ENCODE results near the gene OR52H1.
"Not testable (repeated sequence)": the region's sequence is repeated elsewhere in the genome, so short reads cannot be mapped to it uniquely, and the experiment has no call there.

Gene OR52H1

GRCh38 chr11:5548440-5548839 lies at the start of gene OR52H1:
Gene OR52H1 (minus strand): TSS chr11:5548540. CDS start chr11:5545505, 3,035 bp downstream.
- peaks cover 3% of the 10 kb centered on the region for H3K27me3 Mint-ChIP-seq (ENCODE audit: low read depth)
- H3K4me1 Mint-ChIP-seq (ENCODE audit: low read depth) = no peaks in the 10 kb centered on the region
- H3K27ac Mint-ChIP-seq = no peak within 1 kb of the TSS
- no peaks in the 10 kb centered on the region for H3K36me3 Mint-ChIP-seq (ENCODE audit: low read depth)
- no peaks in the 10 kb centered on the region for H3K9me3 Mint-ChIP-seq
- no peak within 1 kb of the TSS for H3K4me3 Mint-ChIP-seq
- DNase-seq (ENCODE audit: low spot score) = no peak

DNA sequence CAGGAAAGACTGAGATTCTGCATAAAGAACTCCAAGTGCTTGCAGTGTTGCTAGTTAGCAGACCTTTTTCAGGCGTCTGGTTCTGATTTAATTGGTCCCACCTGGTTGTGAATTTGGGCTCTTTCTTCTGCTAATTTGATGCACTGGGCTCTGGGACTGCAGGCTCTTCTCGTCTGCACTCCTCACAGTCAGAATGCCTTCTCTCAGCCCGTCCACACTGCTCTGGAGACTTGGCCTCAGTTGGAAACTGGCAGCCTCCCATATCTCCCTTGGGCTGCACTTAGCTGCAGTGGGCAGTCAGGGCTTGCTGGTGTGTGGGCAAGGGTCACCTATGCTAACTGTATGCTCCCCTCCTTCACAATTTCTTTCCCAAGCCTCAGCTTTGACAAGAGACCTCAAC lies 49.6 kb upstream of the OR52H1 start:
- H3K36me3 Mint-ChIP-seq (ENCODE audit: low read depth) = no peaks in the 10 kb centered on the region
- no peak overlapping the region for H3K27ac Mint-ChIP-seq
- H3K4me3 Mint-ChIP-seq = no peak overlapping the region

DNA sequence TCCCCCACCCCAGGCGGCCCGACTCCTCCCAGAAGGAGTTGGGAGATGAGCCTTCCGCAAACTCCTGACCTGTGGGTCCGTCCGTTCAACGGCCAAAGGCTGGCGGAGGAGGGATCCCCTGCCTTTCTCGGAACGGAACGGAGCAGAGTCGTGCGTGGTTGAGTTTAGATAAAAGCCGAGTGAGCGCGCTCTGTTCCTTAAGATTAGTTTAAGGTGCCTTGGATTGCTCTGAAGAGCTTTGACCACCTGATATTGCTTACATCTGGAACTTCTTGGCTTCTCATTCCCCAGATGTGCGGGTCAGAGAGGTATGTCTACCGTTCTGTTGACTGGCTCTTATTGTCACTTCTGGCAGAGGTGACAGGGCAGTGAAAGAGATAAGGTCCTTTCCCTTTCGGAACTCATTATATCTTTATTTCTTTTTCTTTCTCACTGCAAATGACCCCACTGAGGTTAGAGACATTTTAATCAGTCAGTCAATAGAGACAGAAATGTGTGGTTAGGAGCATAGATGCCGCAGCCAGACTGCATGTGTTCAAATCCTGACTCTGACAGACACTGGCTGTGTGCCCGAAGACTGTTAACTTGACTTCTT lies 48.4 kb upstream of the OR52H1 start, which contains the start of gene TRIM6:
Gene TRIM6, plus strand, starts transcription at position 31 of the 595 bp plus-strand sequence. Its CDS starts 261 bp downstream, at position 292.
- H3K36me3 Mint-ChIP-seq (ENCODE audit: low read depth) = no peaks in the 10 kb centered on the region
- peaks cover 2% of the 10 kb centered on the region for H3K27me3 Mint-ChIP-seq (ENCODE audit: low read depth)
- H3K9me3 Mint-ChIP-seq = no peaks in the 10 kb centered on the region
- no peak for DNase-seq (ENCODE audit: low spot score)
- no peak within 1 kb of the TSS for H3K27ac Mint-ChIP-seq
- peak within 1 kb of the TSS; percentile 65 for H3K4me3 Mint-ChIP-seq
- H3K4me1 Mint-ChIP-seq (ENCODE audit: low read depth) = peaks cover 5% of the 10 kb centered on the region

More for the DNA sequence above, 49.6 kb upstream of the OR52H1 start:
- H3K4me1 Mint-ChIP-seq (ENCODE audit: low read depth) = peaks cover 3% of the 10 kb centered on the region
- peaks cover 2% of the 10 kb centered on the region for H3K27me3 Mint-ChIP-seq (ENCODE audit: low read depth)
- DNase-seq (ENCODE audit: low spot score) = no peak
- no peaks in the 10 kb centered on the region for H3K9me3 Mint-ChIP-seq

GRCh38 chr11:5593146-5593545 lies 44.8 kb upstream of the OR52H1 start:
- Mint-ChIP-seq H3K27ac (no peak overlapping the region), H3K9me3 (no peaks in the 10 kb centered on the region), H3K27me3 (ENCODE audit: low read depth) (peaks cover 2% of the 10 kb centered on the region), H3K4me1 (ENCODE audit: low read depth) (peaks cover 5% of the 10 kb centered on the region), H3K36me3 (ENCODE audit: low read depth) (no peaks in the 10 kb centered on the region), H3K4me3 (no peak overlapping the region)
- DNase-seq (ENCODE audit: low spot score) = no peak

GRCh38 chr11:5592615-5593014 lies 44.3 kb upstream of the OR52H1 start:
- Mint-ChIP-seq H3K9me3 (no peaks in the 10 kb centered on the region), H3K4me1 (ENCODE audit: low read depth) (peaks cover 5% of the 10 kb centered on the region), H3K27ac (no peak overlapping the region), H3K36me3 (ENCODE audit: low read depth) (no peaks in the 10 kb centered on the region), H3K4me3 (no peak overlapping the region), H3K27me3 (ENCODE audit: low read depth) (peaks cover 2% of the 10 kb centered on the region)
- DNase-seq (ENCODE audit: low spot score) = no peak

GRCh38 chr11:5591613-5592012 lies 43.3 kb upstream of the OR52H1 start:
- no peaks in the 10 kb centered on the region for H3K27me3 Mint-ChIP-seq (ENCODE audit: low read depth)
- H3K36me3 Mint-ChIP-seq (ENCODE audit: low read depth) = no peaks in the 10 kb centered on the region
- no peak overlapping the region for H3K4me3 Mint-ChIP-seq
- no peak for DNase-seq (ENCODE audit: low spot score)
- H3K4me1 Mint-ChIP-seq (ENCODE audit: low read depth) = peaks cover 4% of the 10 kb centered on the region
- H3K9me3 Mint-ChIP-seq = no peaks in the 10 kb centered on the region
- H3K27ac Mint-ChIP-seq = no peak overlapping the region

GRCh38 chr11:5589906-5590305 lies 41.6 kb upstream of the OR52H1 start:
- DNase-seq (ENCODE audit: low spot score); H3K36me3 Mint-ChIP-seq (ENCODE audit: low read depth); H3K27me3 Mint-ChIP-seq (ENCODE audit: low read depth); H3K4me1 Mint-ChIP-seq (ENCODE audit: low read depth); H3K27ac Mint-ChIP-seq; H3K9me3 Mint-ChIP-seq; H3K4me3 Mint-ChIP-seq: not testable (repeated sequence)

GRCh38 chr11:5584458-5584857 lies 36.1 kb upstream of the OR52H1 start:
- H3K9me3 Mint-ChIP-seq; H3K36me3 Mint-ChIP-seq (ENCODE audit: low read depth); DNase-seq (ENCODE audit: low spot score); H3K4me1 Mint-ChIP-seq (ENCODE audit: low read depth); H3K27me3 Mint-ChIP-seq (ENCODE audit: low read depth); H3K4me3 Mint-ChIP-seq; H3K27ac Mint-ChIP-seq: not testable (repeated sequence)

DNA sequence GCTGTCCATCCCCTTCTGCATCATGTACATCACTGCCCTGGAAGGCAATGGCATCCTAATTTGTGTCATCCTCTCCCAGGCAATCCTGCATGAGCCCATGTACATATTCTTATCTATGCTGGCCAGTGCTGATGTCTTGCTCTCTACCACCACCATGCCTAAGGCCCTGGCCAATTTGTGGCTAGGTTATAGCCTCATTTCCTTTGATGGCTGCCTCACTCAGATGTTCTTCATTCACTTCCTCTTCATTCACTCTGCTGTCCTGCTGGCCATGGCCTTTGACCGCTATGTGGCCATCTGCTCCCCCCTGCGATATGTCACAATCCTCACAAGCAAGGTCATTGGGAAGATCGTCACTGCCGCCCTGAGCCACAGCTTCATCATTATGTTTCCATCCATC lies 32.7 kb upstream of the OR52H1 start:
- no peaks in the 10 kb centered on the region for H3K9me3 Mint-ChIP-seq
- no peaks in the 10 kb centered on the region for H3K27me3 Mint-ChIP-seq (ENCODE audit: low read depth)
- no peak for DNase-seq (ENCODE audit: low spot score)
- H3K27ac Mint-ChIP-seq = no peak overlapping the region
- no peaks in the 10 kb centered on the region for H3K4me1 Mint-ChIP-seq (ENCODE audit: low read depth)
- no peaks in the 10 kb centered on the region for H3K36me3 Mint-ChIP-seq (ENCODE audit: low read depth)
- no peak overlapping the region for H3K4me3 Mint-ChIP-seq

DNA sequence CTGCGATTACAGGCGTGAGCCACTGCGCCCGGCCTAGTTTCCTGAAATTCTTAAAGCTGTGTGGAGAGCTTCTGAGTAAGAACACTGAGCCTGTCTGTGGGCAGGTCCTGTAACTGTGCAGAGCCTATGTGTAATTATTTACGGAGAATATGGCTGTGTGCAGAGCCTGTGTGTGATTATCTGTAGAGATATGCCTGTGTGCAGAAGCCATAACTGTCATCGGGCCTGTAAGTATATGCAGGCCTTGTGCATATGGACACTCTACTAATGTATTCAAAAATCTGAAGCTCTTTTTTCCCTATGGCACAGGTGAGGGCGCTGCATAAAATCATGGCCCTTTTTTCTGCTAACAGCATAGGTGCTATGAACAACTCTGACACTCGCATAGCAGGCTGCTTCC lies 32.2 kb upstream of the OR52H1 start, which contains the start of gene OR52B6:
Gene OR52B6, plus strand, starts transcription at position 301 of the 400 bp plus-strand sequence. Its CDS starts 0 bp downstream, at position 301.
- Mint-ChIP-seq H3K4me3 (no peak within 1 kb of the TSS), H3K9me3 (no peaks in the 10 kb centered on the region), H3K4me1 (ENCODE audit: low read depth) (no peaks in the 10 kb centered on the region), H3K27ac (no peak within 1 kb of the TSS), H3K36me3 (ENCODE audit: low read depth) (no peaks in the 10 kb centered on the region), H3K27me3 (ENCODE audit: low read depth) (no peaks in the 10 kb centered on the region)
- DNase-seq (ENCODE audit: low spot score) = no peak

- H3K4me3 Mint-ChIP-seq = no peak overlapping the region
- no peak overlapping the region for H3K27ac Mint-ChIP-seq
- no peaks in the 10 kb centered on the region for H3K4me1 Mint-ChIP-seq (ENCODE audit: low read depth)
- no peak for DNase-seq (ENCODE audit: low spot score)
- no peaks in the 10 kb centered on the region for H3K9me3 Mint-ChIP-seq
- H3K36me3 Mint-ChIP-seq (ENCODE audit: low read depth) = no peaks in the 10 kb centered on the region
- no peaks in the 10 kb centered on the region for H3K27me3 Mint-ChIP-seq (ENCODE audit: low read depth)
Measured at GRCh38 chr11:5577101-5577500, 28.8 kb upstream of the OR52H1 start.

GRCh38 chr11:5575152-5575551 lies 26.8 kb upstream of the OR52H1 start:
- Mint-ChIP-seq H3K27ac (no peak overlapping the region), H3K4me1 (ENCODE audit: low read depth) (peaks cover 1% of the 10 kb centered on the region), H3K27me3 (ENCODE audit: low read depth) (no peaks in the 10 kb centered on the region), H3K9me3 (no peaks in the 10 kb centered on the region), H3K4me3 (no peak overlapping the region), H3K36me3 (ENCODE audit: low read depth) (no peaks in the 10 kb centered on the region)
- no peak for DNase-seq (ENCODE audit: low spot score)

- Mint-ChIP-seq H3K9me3 (no peaks in the 10 kb centered on the region), H3K36me3 (ENCODE audit: low read depth) (no peaks in the 10 kb centered on the region), H3K4me3 (no peak overlapping the region), H3K27me3 (ENCODE audit: low read depth) (no peaks in the 10 kb centered on the region), H3K27ac (no peak overlapping the region), H3K4me1 (ENCODE audit: low read depth) (peaks cover 1% of the 10 kb centered on the region)
- DNase-seq (ENCODE audit: low spot score) = no peak
Measured at GRCh38 chr11:5574654-5575053, 26.3 kb upstream of the OR52H1 start.

GRCh38 chr11:5564259-5565019 lies 16.1 kb upstream of the OR52H1 start:
- Mint-ChIP-seq H3K36me3 (ENCODE audit: low read depth) (peaks cover 1% of the 10 kb centered on the region), H3K9me3 (peaks cover 12% of the 10 kb centered on the region), H3K4me3 (no peak overlapping the region), H3K4me1 (ENCODE audit: low read depth) (peaks cover 5% of the 10 kb centered on the region), H3K27me3 (ENCODE audit: low read depth) (peaks cover 7% of the 10 kb centered on the region), H3K27ac (no peak overlapping the region)
- DNase-seq (ENCODE audit: low spot score) = no peak
